ENCODE data around the gene MRTFA. TPM values are rescaled to one million over a fixed set of nuclear protein-coding genes. Genes with fewer than 3 reads are reported as not detected.
A peak's percentile ranks its signal among the peaks of the same experiment; 100 is the strongest.

The MRTFA gene
- total RNA-seq, 1 donor from 2014 or later = 99.3 TPM

DNA sequence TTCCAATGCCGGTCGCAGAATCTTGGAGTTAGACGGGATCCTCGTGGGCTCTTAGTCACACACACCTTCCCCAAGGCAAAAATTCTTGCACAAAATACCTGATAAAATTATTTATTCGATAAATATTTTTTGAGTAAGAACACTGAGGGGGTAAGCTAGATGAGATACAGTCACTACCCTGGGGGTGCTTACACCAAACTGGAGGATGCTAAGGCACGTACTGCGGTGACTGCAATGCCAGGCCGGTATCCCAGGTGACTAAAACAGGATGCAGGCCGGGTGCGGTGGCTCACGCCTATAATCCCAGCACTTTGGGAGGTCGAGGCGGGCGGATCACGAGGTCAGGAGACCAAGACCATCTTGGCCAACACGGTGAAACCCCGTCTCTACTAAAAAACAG is 1.7 kb upstream of the MRTFA start:
- Histone ChIP-seq H3K27me3 (no peaks in the 10 kb centered on the region), H3K9me3 (no peaks in the 10 kb centered on the region), H3K4me3 (peak overlapping the region in 1 of 2 donors; percentile 83), H3K27ac (no peak overlapping the region), H3K4me1 (peaks cover 0 to 6% of the 10 kb centered on the region in 2 donors), H3K36me3 (no peaks in the 10 kb centered on the region)
- TF ChIP-seq, protein P1, sequence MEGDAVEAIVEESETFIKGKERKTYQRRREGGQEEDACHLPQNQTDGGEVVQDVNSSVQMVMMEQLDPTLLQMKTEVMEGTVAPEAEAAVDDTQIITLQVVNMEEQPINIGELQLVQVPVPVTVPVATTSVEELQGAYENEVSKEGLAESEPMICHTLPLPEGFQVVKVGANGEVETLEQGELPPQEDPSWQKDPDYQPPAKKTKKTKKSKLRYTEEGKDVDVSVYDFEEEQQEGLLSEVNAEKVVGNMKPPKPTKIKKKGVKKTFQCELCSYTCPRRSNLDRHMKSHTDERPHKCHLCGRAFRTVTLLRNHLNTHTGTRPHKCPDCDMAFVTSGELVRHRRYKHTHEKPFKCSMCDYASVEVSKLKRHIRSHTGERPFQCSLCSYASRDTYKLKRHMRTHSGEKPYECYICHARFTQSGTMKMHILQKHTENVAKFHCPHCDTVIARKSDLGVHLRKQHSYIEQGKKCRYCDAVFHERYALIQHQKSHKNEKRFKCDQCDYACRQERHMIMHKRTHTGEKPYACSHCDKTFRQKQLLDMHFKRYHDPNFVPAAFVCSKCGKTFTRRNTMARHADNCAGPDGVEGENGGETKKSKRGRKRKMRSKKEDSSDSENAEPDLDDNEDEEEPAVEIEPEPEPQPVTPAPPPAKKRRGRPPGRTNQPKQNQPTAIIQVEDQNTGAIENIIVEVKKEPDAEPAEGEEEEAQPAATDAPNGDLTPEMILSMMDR (IDR thresholded peaks at IDR 0.05) = no peak
- peak in 1 of 2 donors; percentile 60 for DNase-seq (ENCODE audit: low spot score in 2 of 2)
- intact Hi-C loops (cut with DNase I) = loop anchor here (5.0 kb wide), 4 partner anchors 111 to 564 kb away; no protein-coding TSS in a partner anchor

DNA sequence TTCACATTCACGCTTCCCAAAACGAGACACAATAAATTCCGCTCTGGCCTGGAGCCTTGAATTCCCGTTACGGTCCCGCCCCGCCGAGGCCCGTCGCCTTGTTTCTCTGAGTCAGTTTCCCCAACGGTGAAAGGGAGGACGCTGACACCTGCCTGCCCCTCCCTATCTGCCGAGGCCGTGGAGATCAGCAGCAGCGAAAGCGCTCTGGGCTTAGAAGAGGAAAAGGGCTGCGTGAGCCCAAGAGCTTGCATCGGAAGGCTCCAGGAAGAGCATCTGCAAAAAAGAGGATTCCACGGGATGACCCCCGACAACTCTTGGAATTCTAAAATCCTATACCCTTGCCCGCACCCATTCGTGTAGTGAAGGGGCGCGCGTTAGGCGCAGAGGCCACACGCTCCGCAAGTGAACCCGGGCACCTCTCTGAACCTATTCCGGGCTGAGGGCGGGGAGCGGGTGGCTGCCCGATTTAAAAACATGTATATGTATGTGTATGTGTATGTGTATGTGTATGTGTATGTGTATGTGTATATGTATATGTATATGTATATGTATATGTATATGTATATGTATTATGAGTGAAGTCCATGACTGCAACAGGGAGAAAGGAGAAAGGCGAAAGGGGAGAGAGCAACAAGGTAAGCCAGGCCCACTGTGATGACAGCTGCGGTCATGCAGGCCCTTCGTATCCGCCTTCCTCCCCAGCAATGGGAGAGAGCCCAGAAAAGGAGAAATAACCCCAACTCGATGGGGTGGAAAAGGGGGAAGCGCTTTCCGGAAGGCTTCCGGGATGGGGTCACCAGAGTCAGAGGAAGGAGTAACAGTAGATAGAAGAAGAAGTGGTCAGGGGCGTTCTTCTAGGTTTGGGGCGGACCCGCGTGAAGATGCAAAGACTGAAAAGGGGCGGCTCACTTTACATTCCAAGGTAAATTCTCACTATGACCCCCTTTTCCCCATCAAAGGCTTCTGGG is 948 bp upstream of the MRTFA start:
- H3K36me3 ChIP-seq = no peaks in the 10 kb centered on the region
- H3K27me3 ChIP-seq = no peaks in the 10 kb centered on the region
- peak overlapping the region; percentile 84 to 85 for H3K27ac ChIP-seq
- intact Hi-C loops (cut with DNase I) = loop anchor here (1.0 to 5.0 kb wide), 5 partner anchors 14 to 565 kb away; no protein-coding TSS in a partner anchor
- H3K9me3 ChIP-seq = no peaks in the 10 kb centered on the region
- TF ChIP-seq, protein P1 (IDR thresholded peaks at IDR 0.05) = no peak
- DNase-seq (ENCODE audit: low spot score in 2 of 2) = peak; percentile 37 to 86
- H3K4me3 ChIP-seq = peak overlapping the region; percentile 83 to 91
- peaks cover 0 to 7% of the 10 kb centered on the region in 2 donors for H3K4me1 ChIP-seq

DNA sequence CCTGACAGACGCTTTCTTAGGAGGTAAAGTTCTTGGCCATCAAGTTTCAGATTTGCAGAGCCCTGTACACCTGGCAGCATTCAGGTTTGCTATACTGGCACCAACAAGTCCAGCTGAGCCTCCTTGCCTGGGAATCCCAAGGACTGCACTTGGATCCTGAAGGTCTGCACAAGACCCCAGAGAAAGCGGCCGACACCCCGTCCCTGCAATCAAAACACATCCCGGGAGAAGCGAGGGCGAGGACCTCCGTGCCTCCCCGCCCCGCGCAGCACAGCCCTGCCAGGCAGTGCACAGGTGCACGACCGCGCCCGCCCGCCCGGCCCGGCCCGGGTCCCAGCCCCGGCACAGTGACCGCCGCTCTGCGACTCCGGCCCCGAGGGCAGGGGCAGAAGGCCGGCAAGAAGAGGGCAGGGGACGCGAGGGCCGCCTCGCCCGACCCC is 559 bp downstream of the MRTFA start:
- no peaks in the 10 kb centered on the region for H3K36me3 ChIP-seq
- intact Hi-C loops (cut with DNase I) = loop anchor here (1.0 to 5.0 kb wide), 6 partner anchors 109 to 566 kb away; partner anchors contain the start of genes SGSM3 and SLC25A17
- peaks cover 0 to 12% of the 10 kb centered on the region in 2 donors for H3K4me1 ChIP-seq
- peak overlapping the region; percentile 86 to 92 for H3K27ac ChIP-seq
- DNase-seq (ENCODE audit: low spot score in 2 of 2) = no peak
- no peaks in the 10 kb centered on the region for H3K9me3 ChIP-seq
- H3K27me3 ChIP-seq = no peaks in the 10 kb centered on the region
- H3K4me3 ChIP-seq = peak overlapping the region; percentile 83 to 91
- TF ChIP-seq, protein P1 (IDR thresholded peaks at IDR 0.05) = no peak

DNA sequence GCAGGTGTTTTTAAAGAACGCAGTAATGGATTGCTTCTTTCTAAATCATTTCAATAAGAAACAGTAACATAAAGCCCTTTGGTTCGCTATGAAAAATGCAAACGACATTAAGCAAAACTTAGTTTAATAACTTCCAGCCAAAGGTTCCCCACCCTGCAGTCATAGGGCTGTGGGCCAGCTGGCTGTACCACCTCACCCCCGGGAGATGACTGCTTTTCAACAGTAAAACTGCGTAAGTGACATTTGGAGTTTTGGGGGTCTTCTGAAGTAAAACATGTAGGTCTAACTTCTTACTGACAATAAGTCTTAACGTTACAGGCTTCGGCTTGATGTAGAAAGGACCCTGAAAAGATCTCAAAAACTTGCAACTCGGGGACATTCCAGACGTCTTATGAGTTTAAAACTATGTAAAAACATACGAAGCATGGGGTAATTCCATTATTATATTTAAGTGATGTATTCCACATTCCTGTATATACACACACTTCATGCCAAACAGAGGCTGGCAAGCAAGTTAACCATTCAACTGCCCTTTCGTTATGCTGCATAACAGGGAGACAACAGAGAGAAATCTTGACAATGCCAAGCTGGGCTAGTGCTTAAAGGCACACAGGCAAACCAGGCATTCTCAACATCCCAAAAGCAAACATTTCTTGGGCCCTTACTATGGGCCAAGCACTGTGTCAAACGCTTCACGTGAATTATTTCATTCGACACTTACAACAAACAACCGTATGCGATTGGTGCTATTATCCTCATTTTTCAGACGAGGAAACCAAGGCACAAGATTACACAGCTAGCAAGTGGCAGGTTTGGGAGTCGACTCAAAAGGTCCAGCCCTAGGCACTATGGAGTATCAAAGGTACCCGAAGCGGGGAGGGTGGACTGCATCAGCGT is 1.2 kb downstream of the MRTFA start:
- intact Hi-C loops (cut with DNase I) = loop anchor here (5.0 kb wide), 4 partner anchors 108 to 567 kb away; no protein-coding TSS in a partner anchor
- H3K27ac ChIP-seq = peak overlapping the region; percentile 86 to 92

More for the DNA sequence above, 1.2 kb downstream of the MRTFA start:
- peak overlapping the region; percentile 83 to 91 for H3K4me3 ChIP-seq
- peaks cover 0 to 12% of the 10 kb centered on the region in 2 donors for H3K4me1 ChIP-seq
- no peaks in the 10 kb centered on the region for H3K27me3 ChIP-seq
- H3K9me3 ChIP-seq = no peaks in the 10 kb centered on the region
- no peak for DNase-seq (ENCODE audit: low spot score in 2 of 2)
- TF ChIP-seq, protein P1 (IDR thresholded peaks at IDR 0.05) = no peak
- no peaks in the 10 kb centered on the region for H3K36me3 ChIP-seq

Measured in ascending aorta (tissue), 2 donors.